ENCODE data around the gene ARHGEF26.
A peak's percentile ranks its signal among the peaks of the same experiment; 100 is the strongest.
"Not testable (repeated sequence)": the region's sequence is repeated elsewhere in the genome, so short reads cannot be mapped to it uniquely, and the experiment has no call there.

Gene ARHGEF26

GRCh38 chr3:154120961-154121700 lies at the start of gene ARHGEF26:
ARHGEF26 (plus strand) TSS chr3:154121390; CDS start chr3:154121993, 603 bp downstream.
- peak; percentile 67 for DNase-seq

DNA sequence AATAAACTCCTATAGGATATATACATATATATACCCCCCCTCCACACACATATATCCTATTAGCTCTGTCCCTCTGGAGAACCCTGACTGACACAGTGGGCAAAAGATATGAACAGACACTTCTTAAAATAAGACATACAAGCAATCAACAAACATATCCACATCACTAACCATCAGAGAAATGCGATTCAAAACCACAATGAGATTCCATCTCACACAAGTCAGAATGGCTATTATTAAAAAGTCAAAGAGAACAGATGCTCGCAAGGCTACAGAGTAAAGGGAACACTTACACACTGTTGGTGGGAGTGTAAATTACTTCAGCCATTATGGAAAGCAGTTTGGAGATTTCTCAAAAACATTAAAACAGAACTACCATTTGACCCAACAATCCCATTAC lies 46.2 kb upstream of the ARHGEF26 start:
- ATAC-seq (no peak), DNase-seq (no peak)

More at GRCh38 chr3:154120961-154121700, at the start of gene ARHGEF26:
- peak; percentile 55 for ATAC-seq

DNA sequence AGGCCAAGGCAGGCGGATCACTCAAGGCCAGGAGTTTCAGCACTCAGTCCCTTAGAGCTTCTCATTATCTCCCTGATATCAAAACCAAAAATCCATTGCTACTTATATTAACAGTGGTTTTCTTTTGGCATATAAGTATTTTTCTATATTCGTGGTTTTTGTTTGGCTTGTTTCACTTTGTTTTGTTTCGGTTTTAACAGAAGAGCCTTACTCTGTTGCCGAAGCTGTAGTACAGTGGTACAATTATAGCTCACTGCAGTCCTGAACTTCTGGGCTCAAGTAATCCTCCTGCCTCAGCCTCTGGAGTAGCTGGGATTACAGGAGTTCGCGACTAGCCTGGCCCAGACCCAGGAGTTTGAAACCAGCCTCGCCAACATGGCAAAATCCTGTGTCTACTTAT lies 42.5 kb upstream of the ARHGEF26 start:
- DNase-seq, result no peak
- no peak for ATAC-seq

DNA sequence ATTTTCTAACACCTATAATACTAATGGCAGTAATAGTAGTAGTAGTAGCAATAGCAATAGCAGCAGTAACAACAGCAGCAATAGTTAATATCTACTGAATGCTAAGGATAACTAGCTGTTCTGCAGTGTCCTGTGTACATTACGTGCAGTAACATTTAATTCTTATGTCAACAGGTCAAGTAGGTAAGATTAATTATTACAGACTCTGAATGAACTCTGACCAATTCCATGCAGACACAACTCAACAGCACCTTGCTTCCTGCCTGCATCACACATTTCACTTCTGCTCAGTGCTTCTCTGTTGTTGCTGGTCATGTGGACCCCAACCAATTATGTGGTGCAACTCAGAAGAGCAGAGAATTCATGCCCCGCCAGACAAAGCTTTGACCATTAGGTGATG lies 39.9 kb upstream of the ARHGEF26 start:
- ATAC-seq (no peak), DNase-seq (no peak)

DNA sequence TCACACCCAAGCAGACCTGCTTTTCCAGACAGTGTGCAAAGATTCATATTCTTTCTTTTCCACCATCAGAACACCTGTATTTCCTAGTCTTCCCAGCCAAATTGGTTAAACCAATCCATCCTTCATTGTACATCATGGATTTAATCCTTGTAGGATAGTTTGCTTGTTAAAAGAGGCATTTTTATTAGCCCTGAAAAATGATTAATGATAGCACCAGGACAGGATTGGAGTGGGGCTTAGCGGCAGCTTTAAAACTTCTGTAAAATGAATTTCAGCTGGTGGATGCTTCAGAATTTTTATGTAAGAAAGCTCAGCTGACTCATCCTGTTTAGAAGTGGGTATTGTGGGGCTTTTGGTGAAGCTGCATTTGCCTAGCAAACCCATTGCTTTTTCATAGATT lies 36.1 kb upstream of the ARHGEF26 start:
- DNase-seq (no peak), ATAC-seq (no peak)

DNA sequence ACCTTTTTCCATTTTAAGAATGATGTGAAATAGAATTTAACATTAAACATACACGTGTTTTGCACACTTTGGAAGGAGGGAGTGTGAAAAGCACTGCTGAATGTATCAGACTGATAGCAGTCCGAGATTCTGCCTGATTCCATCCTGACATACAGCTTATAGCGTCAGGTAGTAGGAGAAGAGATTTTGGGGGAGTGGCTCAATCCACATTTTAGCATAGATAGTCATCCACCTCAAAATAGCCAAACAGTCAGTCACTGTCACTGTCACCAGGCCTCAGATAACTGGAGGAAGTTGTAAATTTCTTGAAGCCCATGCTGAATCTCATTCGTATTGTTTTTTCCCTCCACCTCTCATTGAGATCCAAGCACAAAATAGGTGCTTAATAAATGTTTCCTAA lies 35.4 kb upstream of the ARHGEF26 start:
- ATAC-seq, result no peak
- no peak for DNase-seq

GRCh38 chr3:154086286-154086685 lies 34.9 kb upstream of the ARHGEF26 start:
- no peak for ATAC-seq

GRCh38 chr3:154087756-154088480 lies 33.3 kb upstream of the ARHGEF26 start:
- not testable (repeated sequence) for ATAC-seq, DNase-seq

More at GRCh38 chr3:154086286-154086685, 34.9 kb upstream of the ARHGEF26 start:
- no peak for DNase-seq

DNA sequence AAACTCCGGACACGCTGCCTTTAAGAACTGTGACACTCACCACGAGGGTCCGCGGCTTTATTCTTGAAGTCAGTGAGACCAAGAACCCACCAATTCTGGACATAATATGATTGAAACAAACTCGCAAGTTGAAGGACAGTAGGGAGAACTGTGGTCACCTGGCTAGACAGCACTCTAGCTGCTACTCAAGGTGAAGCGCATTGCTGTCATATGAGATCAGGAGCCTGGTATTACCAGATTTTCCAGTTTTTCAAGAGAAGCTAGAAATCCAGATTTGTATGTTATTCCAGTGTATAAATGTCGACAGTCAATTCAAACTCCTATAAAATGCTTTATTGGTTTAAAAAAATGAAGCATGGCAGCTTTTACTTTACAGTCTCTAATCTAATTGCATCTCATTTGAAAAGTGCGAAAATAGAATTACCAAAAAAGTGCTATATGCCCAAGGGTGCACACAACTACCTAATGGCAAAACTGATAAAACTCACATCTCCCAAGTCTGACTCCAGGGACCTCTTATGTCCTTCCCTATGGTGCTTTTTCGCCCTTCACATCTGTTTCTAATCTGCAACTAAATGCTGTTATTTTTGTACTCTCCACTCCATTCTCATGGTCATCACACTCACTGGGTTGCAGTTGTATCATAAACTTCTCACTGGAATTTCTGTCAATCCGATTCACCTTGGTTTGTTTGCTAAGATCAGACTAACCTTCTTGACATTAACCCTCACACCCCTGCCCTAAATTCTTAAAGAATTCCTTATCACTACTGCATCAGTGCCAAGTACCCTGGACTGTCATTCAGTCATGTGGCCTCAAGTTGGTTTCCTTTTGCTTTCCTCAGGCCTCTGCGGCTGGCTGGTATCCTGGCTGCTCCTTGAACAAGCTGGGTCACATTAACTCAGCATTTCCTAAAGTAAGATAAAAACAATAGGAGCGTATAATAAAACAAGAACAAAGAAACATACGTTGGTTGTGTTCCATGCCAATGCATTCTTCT lies 31.5 kb upstream of the ARHGEF26 start:
- DNase-seq, result no peak
- ATAC-seq, result no peak

DNA sequence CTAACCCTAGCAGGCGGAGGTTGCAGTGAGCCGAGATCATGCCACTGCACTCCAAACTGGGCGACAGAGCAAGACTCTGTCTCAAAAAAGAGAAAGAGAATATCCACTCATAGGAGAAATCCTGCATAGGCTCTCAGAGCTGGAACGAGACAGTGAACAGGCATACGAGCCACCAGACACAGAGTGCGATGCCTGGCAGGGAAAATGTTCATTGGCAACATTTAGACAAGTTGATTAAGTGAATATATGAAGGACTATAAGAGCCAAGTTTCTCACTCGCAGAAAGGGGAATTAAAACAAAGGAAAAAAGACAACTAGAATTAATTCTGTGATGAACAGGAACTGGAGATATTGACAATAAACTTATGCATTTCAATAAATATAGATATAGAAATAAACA lies 27.1 kb upstream of the ARHGEF26 start:
- ATAC-seq, result no peak
- DNase-seq, result no peak

- ATAC-seq, result no peak
- no peak for DNase-seq
Observed at GRCh38 chr3:154095832-154096421, 25.3 kb upstream of the ARHGEF26 start.

GRCh38 chr3:154098376-154098775 lies 22.8 kb upstream of the ARHGEF26 start:
- ATAC-seq (no peak), DNase-seq (no peak)

GRCh38 chr3:154100556-154100955 lies 20.6 kb upstream of the ARHGEF26 start:
- no peak for DNase-seq
- no peak for ATAC-seq

DNA sequence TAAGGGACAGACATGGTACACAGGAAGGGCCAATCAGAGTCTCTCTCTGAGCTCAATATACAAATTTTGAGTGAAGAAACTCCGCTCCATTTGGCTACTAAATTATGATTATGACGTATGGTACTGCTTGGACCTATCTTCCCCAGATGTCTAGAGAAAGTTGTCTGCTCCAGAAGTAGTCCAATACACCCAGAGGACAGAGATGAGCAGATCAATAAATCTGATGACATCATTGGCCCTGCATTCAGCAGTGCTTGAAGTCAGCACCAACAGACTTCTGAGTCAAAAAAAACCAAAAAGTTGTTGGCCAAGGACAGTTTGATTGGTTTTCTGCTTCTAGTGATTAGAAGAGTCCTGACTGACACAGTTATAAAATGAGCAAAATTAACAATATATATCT lies 19.9 kb upstream of the ARHGEF26 start:
- ATAC-seq (no peak), DNase-seq (no peak)

DNA sequence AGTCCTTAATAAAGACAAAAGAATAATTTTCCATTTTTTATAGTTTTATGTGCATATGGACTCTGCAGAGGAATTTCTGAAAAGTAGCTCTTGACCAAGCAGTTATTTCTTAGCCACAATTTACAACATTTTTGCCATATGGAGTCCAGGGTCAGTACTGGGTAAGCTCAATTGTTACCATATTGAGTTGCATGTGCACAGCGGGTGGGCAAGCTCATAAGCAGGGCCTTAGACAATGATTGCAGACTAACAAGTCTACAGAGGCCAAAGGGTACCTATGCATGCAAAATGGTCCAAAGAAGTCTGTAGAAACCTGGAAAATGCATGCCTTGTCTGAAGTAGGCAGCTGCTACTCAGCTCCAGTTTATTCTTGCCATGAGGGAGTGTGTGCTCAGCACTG lies 19.0 kb upstream of the ARHGEF26 start:
- no peak for ATAC-seq
- DNase-seq, result no peak

- DNase-seq, result no peak
- ATAC-seq, result no peak
Observed at GRCh38 chr3:154105218-154105975, 15.8 kb upstream of the ARHGEF26 start.

- DNase-seq (no peak), ATAC-seq (no peak)
Observed at GRCh38 chr3:154111365-154111935, 9.7 kb upstream of the ARHGEF26 start.

GRCh38 chr3:154112146-154112852 lies 8.9 kb upstream of the ARHGEF26 start:
- DNase-seq, result no peak
- ATAC-seq, result no peak

- no peak for ATAC-seq
- DNase-seq, result no peak
Observed at GRCh38 chr3:154113609-154114008, 7.6 kb upstream of the ARHGEF26 start.

DNA sequence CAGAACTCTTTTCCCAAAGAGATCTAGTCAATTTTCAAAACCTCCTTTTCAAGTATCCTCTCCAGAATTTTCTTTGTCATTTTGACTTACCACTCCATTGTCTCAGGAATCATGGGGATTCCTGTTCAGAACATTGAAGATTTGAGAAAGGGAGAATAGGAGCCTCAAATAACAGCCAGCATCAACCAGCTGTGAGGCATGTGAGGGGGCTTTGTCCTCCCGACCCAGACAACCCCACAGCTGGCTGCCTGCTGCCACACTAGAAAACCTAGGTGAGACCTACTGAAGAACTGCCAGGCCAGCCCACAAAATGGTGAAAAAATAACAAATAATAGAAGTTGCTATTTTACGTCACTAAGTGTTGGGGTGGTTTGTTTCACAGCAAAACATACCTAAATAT lies 5.9 kb upstream of the ARHGEF26 start:
- no peak for DNase-seq
- no peak for ATAC-seq
